Measurements from ENCODE around the gene GALNT15.

- TF ChIP-seq, protein P1, sequence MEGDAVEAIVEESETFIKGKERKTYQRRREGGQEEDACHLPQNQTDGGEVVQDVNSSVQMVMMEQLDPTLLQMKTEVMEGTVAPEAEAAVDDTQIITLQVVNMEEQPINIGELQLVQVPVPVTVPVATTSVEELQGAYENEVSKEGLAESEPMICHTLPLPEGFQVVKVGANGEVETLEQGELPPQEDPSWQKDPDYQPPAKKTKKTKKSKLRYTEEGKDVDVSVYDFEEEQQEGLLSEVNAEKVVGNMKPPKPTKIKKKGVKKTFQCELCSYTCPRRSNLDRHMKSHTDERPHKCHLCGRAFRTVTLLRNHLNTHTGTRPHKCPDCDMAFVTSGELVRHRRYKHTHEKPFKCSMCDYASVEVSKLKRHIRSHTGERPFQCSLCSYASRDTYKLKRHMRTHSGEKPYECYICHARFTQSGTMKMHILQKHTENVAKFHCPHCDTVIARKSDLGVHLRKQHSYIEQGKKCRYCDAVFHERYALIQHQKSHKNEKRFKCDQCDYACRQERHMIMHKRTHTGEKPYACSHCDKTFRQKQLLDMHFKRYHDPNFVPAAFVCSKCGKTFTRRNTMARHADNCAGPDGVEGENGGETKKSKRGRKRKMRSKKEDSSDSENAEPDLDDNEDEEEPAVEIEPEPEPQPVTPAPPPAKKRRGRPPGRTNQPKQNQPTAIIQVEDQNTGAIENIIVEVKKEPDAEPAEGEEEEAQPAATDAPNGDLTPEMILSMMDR (conservative IDR thresholded peaks at IDR 0.05), result no peak
- TF ChIP-seq EZH2 (IDR thresholded peaks at IDR 0.05; ENCODE audit: low read depth), result no peak
Measured at GRCh38 chr3:16187213-16187790, 12.8 kb downstream of the GALNT15 start.
